Thoracic aorta (tissue), 2 donors: ENCODE results near the gene SYP. TPM values are rescaled to one million over a fixed set of nuclear protein-coding genes. Genes with fewer than 3 reads are reported as not detected.

Source experiments
- ATAC-seq: fragments of 150-250 bp; one replicate; pipeline ENCODE4 v1.8.0; 2017; ENCODE audit warnings: low read depth; ENCODE audit not compliant: insufficient number of reproducible peaks, low FRiP score
- DNase-seq: peaks from one replicate; pipeline ENCODE4 v3.0.0-alpha.2; 2020; ENCODE audit warnings: low spot score
- H3K27ac ChIP-seq, 2 donors: fragments of 200-600 bp; sonication (generic); 1 replicate in 1 of 2; 2 replicates in 1 of 2; pipeline ENCODE4 v1.5.1; 2016; ENCODE audit warnings: mild to moderate bottlenecking in 2 of 2, moderate library complexity in 2 of 2
- H3K27me3 ChIP-seq: fragments of 200-600 bp; sonication (generic); replicated peaks from 2 replicates; pipeline ENCODE4 v1.6.0; 2016; ENCODE audit warnings: mild to moderate bottlenecking; ENCODE audit not compliant: insufficient read depth
- H3K36me3 ChIP-seq: fragments of 200-600 bp; sonication (generic); one replicate; pipeline ENCODE4 v1.5.1; 2016
- H3K4me1 ChIP-seq, 2 donors: fragments of 200-600 bp; sonication (generic); 1 replicate in 1 of 2; 2 replicates in 1 of 2; pipeline versions ENCODE4 v1.5.1 to v1.6.0; 2016; ENCODE audit warnings: low read depth in 2 of 2, mild to moderate bottlenecking in 1 of 2; ENCODE audit not compliant: control insufficient read depth in 1 of 2
- H3K4me3 ChIP-seq: fragments of 200-600 bp; sonication (generic); 2 replicates; pipeline ENCODE4 v1.5.1; 2016; ENCODE audit warnings: mild to moderate bottlenecking
- H3K9me3 ChIP-seq: fragments of 200-600 bp; sonication (generic); 2 replicates; pipeline ENCODE4 v1.5.1; 2016
- total RNA-seq, 2 donors: library from RNA; depleted of rRNA; stranded (reverse); fragments of >200 nt; gene quantifications; one replicate each; pipeline versions ENCODE4 v1.1.0 to v1.2.3, GENCODE V29; 2016
- TF ChIP-seq, protein P1 (sequence below): fragments of 200-600 bp; sonication (generic); IDR thresholded peaks from one replicate; pipeline ENCODE4 v1.5.1; 2019; ENCODE audit warnings: antibody characterized with exemption

SYP gene
- total RNA-seq, 2 donors from 2014 or later: 3.2 to 6.9 TPM

DNA sequence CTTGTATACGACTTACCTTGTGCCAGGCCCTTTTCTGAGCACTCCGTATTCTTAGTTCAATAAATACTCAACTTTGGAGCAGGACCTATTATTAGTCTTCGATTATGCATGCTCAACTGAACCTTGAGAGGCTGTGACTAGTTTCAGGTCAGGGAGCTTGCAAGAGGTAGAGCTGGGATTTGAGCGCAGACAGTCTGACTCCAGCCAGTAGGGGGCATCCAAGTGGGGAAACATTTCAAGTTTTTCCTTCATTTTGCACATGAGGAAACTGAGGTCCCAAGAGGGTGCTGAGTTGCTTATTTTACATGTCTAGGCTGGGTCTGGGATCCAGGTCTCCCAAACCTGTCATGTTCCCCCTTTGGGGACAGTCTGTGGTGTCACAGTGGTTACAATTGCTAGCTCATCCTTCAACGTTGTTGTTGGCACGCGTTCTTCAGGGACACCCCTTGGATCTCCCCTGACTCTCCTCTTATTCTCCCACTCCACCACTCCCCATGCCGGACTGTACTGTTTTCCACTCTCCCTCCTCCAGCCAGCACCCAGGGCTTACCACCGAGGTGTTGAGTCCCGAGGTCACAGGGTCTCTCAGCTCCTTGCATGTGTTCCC is 7.2 kb downstream of the SYP start:
- TF ChIP-seq, protein P1, sequence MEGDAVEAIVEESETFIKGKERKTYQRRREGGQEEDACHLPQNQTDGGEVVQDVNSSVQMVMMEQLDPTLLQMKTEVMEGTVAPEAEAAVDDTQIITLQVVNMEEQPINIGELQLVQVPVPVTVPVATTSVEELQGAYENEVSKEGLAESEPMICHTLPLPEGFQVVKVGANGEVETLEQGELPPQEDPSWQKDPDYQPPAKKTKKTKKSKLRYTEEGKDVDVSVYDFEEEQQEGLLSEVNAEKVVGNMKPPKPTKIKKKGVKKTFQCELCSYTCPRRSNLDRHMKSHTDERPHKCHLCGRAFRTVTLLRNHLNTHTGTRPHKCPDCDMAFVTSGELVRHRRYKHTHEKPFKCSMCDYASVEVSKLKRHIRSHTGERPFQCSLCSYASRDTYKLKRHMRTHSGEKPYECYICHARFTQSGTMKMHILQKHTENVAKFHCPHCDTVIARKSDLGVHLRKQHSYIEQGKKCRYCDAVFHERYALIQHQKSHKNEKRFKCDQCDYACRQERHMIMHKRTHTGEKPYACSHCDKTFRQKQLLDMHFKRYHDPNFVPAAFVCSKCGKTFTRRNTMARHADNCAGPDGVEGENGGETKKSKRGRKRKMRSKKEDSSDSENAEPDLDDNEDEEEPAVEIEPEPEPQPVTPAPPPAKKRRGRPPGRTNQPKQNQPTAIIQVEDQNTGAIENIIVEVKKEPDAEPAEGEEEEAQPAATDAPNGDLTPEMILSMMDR: peak; percentile 40
- no peaks in the 10 kb centered on the region for H3K9me3 ChIP-seq
- ATAC-seq (no peak), DNase-seq (no peak)
- H3K4me3 ChIP-seq: no peak overlapping the region
- no peaks in the 10 kb centered on the region for H3K4me1 ChIP-seq
- H3K36me3 ChIP-seq: no peaks in the 10 kb centered on the region
- no peak overlapping the region for H3K27ac ChIP-seq
- H3K27me3 ChIP-seq: no peaks in the 10 kb centered on the region

DNA sequence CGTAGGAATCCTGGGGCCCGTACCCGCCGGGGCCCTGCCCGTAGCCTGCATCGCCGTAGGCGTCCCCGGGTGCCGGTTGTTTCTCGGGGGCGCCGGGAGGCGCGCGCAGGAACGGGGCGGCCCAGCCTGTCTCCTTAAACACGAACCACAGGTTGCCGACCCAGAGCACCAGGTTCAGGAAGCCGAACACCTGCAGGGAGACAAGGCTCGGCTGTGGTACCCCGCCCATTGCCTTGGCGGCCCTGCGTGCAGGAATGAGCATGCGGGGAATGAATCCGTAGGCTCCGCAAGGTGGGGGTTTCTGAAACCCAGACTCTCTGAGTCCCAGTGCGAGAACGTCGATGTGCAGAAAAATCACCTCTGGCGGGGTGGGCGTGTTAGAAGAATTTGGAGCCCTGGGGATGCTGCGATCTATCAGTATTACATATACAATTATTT is 8.4 kb downstream of the SYP start:
- H3K9me3 ChIP-seq: no peaks in the 10 kb centered on the region
- H3K27ac ChIP-seq: peak overlapping the region; percentile 77 to 86
- no peaks in the 10 kb centered on the region for H3K27me3 ChIP-seq
- H3K36me3 ChIP-seq: no peaks in the 10 kb centered on the region
- H3K4me3 ChIP-seq: peak overlapping the region; percentile 80
- H3K4me1 ChIP-seq: no peaks in the 10 kb centered on the region
- DNase-seq: no peak
- no peak for ATAC-seq
- TF ChIP-seq, protein P1: no peak

GRCh38 chrX:49190821-49191573 is 9.0 kb downstream of the SYP start:
- Histone ChIP-seq H3K9me3 (no peaks in the 10 kb centered on the region), H3K4me3 (peak overlapping the region; percentile 80), H3K27ac (peak overlapping the region; percentile 83 to 86), H3K36me3 (no peaks in the 10 kb centered on the region), H3K4me1 (no peaks in the 10 kb centered on the region), H3K27me3 (no peaks in the 10 kb centered on the region)
- ATAC-seq (peak; percentile 97), DNase-seq (peak; percentile 83)
- TF ChIP-seq, protein P1: no peak

- peak overlapping the region in 1 of 2 donors; percentile 86 for H3K27ac ChIP-seq
- no peaks in the 10 kb centered on the region for H3K36me3 ChIP-seq
- H3K4me1 ChIP-seq: peaks cover 0 to 7% of the 10 kb centered on the region in 2 donors
- no peaks in the 10 kb centered on the region for H3K27me3 ChIP-seq
- peak overlapping the region; percentile 67 for H3K4me3 ChIP-seq
- TF ChIP-seq, protein P1: no peak
- ATAC-seq: no peak
- no peaks in the 10 kb centered on the region for H3K9me3 ChIP-seq
- no peak for DNase-seq
Measured at GRCh38 chrX:49189606-49190005, 10.4 kb downstream of the SYP start.

- no peak overlapping the region for H3K4me3 ChIP-seq
- H3K9me3 ChIP-seq: no peaks in the 10 kb centered on the region
- ATAC-seq (no peak), DNase-seq (no peak)
- no peaks in the 10 kb centered on the region for H3K27me3 ChIP-seq
- peaks cover 0 to 7% of the 10 kb centered on the region in 2 donors for H3K4me1 ChIP-seq
- TF ChIP-seq, protein P1: no peak
- no peaks in the 10 kb centered on the region for H3K36me3 ChIP-seq
- H3K27ac ChIP-seq: no peak overlapping the region
Measured at GRCh38 chrX:49188468-49189076, 11.4 kb downstream of the SYP start.
